Activated CD4-positive, CD25-positive, alpha-beta regulatory T cell treated with anti-CD3 and anti-CD28 coated beads, Interleukin-2, amount 50 U/mL, for 16 hours (primary cell): ENCODE data around the gene NR2C2.

ENCODE experiments used
- DNase-seq: peaks from one replicate; pipeline ENCODE4 v3.0.0-alpha.2; 2020; ENCODE audit warnings: low read depth, low spot score

The NR2C2 gene

DNA sequence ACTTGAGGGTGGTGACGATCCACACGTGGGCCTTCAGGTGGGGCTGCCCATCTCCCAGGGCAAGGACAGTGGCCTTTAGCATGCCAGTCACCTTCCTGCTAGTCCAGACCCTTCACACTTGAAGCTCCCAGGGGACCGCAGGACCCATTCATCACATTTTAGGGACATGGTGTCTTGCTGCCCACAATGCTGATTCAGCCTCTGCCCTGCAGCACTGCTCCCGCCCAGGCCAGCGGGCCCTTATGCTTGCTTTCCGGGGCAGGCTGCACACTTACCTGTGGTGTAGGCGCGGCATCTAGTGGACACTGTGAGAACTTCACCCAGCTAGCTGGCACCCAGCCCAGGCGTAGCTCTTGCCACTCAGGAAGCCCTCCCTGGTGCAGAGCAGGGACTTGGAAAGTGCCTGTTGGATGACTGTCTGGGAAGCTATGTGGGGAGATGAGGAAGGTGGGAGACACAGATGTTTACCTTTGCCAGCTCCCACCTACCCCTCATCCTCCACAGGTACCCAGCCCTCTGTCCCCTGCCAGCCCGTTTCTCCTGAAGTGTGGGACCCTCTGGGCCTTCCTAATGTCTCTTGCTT lies 26.3 kb upstream of the NR2C2 start:
- peak; percentile 53 for DNase-seq

DNA sequence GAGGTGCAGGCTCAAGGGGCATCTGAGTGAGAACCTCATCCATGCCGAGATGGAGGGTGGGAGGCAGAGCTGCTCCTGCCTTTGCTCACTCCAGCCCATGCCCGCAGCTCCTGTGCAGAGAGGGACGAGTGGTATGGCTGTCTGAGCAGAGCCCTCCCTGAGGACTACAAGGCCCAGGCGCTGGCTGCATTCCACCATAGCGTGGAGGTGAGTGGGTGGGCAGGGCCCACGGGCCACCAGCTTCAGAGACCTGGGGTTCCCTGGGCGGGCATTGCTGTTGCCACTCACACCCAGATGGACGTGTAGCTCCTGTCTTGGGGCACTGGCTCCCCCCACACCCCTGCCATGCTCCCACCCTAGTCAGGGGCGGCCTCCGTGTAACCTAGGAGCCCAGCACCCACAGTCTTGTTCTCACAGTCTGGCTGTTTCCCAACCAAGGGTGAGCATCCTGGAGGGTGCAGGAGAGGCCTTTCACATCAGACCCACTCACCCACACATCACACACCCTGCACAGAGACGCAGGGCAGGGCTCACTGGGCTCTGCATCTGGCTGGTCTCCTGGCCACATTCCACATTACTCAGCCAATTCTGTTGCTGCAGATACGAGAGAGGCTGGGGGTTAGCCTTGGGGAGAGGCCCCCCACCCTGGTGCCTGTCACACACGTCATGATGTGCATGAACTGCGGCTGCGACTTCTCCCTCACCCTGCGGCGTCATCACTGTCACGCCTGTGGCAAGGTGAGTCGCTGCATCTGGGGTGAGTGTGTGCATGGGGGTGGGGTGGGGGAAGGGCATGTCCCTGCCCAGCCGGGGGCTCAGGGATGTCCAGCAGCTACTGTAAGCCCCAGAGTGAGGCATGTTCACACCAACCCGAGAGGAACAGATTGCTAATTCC lies 25.3 kb upstream of the NR2C2 start:
- no peak for DNase-seq

DNA sequence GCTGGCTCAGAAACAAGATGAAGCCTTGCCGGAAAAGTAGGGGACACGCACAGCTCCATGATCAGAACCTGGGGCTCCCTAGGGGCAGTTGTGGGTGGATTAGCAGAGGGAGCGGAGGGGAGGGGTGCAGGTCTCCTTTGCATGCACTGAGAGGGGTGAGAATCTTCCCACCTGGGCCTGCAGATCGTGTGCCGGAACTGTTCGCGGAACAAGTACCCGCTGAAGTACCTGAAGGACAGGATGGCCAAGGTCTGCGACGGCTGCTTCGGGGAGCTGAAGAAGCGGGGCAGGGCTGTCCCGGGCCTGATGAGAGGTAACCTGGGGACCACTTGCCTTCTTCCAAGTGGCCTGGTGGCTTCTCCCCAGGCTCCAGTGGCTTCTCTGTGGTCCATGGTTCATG lies 24.5 kb upstream of the NR2C2 start:
- DNase-seq, result no peak

DNA sequence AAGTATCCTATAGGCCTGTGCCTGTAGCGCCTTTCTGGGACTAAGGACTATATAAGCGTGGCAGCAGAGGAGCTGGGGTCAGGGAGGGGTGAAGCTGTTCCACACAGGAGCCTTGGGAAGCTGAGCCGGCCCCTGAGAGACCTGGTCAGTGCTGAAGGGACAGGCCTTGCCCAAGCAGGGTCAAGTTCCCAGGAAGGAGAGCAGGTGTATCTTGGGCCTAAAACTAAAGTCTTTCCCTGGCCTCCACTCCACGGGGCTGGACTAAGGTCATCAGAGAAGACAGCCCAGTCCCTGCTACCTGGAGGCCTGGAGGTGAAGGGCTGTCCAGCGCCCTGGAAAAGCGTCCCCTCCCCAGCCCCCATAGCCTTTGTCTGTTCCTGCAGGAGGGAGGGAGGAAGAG lies 23.9 kb upstream of the NR2C2 start:
- DNase-seq, result no peak

- no peak for DNase-seq
Measured at GRCh38 chr3:14925729-14926591, 21.4 kb upstream of the NR2C2 start.

- DNase-seq, result no peak
Measured at GRCh38 chr3:14926592-14926991, 20.8 kb upstream of the NR2C2 start.

DNA sequence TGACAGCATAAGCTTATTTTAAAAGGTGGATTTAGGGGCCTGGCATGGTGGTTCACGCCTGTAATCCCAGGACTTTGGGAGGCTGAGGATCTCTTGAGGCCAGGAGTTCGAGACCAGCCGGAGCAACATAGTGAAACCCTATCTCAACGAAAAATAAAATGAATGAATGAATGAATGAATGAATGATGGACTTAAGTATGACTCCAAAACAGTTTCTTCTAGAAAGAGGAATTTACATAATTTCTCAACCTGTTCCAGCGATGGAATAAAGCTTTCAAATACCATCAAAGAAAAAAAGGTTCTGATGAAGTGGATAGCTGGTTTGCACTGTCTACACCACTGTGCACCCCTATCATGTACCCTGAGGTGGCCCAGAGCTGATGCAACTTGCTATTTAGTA lies 20.1 kb upstream of the NR2C2 start:
- DNase-seq, result no peak

- DNase-seq, result no peak
Measured at GRCh38 chr3:14929310-14930074, 17.9 kb upstream of the NR2C2 start.

GRCh38 chr3:14933820-14934425 lies 13.5 kb upstream of the NR2C2 start:
- no peak for DNase-seq

DNA sequence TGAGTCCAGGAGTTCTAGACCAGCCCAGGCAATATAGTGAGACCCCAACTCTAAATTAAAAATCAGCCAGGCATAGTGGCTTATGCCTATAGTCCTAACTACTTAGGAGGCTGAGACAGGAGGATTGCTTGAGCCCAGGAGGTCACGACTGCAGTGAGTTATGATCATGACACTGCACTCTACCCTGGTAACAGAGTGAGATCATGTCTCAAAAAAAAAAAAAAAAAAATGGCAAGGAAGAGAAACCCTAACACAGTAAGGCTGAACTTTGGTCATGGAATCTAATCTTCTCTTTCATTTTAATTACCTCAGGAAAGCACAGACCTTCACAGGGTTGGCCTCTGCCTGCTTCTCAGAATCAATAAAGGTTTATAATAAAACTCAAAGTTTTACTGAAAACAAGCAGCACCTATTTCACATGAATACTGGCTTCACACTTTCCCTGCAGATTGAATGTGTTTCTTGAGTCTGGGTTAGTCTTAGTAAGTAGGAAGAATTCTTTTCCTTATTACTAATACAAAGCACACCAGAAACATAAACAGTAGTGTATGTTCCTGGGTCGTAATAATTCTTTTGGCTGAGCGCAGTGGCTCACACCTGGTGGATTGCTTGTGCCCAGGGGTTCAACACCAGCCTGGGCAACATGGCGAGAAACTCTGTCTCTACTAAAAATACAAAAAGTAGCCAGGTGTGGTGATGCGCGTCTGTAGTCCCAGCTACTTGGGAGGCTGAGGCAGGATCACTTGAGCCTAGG lies 11.6 kb upstream of the NR2C2 start:
- DNase-seq, result no peak

DNA sequence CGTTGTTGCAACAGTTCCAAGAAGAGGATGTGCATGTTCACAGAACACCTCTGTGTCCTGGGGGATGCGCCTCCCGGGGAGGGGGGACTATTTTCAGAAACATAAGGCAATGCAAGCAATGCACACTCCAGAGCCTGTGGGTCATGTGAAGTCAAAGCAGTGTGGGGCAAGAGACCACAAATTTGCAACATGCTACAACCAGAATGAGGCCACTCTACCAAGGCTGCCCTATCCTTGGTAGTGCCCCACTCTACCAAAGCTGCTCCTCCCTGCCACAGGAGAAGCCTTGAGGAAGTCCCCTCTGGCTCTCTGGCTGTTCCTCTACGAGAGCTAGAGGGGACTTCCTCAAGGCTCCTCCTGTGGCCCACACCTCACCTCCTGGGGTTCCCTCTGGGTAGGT lies 8.4 kb upstream of the NR2C2 start:
- no peak for DNase-seq

DNA sequence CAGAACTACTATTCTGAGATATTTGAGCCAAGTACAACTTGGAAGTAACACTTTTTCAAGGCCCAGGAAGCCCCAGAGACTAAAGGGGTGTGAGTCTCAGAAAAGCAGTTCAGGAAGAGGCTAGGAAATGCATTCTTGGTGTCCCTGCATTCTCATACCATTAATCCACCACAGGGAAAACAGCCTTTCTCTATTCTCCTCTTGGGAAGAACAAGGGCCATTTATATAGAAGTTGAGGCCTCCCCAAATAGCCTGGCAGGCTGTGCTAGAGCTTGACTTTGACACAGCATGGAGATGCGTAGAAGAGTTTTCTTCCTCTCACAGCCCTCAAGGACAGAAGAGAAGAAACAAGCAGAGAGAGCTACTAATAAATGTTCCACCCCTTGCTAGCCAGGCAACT lies 5.5 kb upstream of the NR2C2 start:
- no peak for DNase-seq

GRCh38 chr3:14943042-14943441 lies 4.3 kb upstream of the NR2C2 start:
- DNase-seq, result no peak

GRCh38 chr3:14946236-14946635 lies 1.1 kb upstream of the NR2C2 start:
- DNase-seq, result no peak

GRCh38 chr3:14946739-14947099 lies 664 bp upstream of the NR2C2 start:
- no peak for DNase-seq

DNA sequence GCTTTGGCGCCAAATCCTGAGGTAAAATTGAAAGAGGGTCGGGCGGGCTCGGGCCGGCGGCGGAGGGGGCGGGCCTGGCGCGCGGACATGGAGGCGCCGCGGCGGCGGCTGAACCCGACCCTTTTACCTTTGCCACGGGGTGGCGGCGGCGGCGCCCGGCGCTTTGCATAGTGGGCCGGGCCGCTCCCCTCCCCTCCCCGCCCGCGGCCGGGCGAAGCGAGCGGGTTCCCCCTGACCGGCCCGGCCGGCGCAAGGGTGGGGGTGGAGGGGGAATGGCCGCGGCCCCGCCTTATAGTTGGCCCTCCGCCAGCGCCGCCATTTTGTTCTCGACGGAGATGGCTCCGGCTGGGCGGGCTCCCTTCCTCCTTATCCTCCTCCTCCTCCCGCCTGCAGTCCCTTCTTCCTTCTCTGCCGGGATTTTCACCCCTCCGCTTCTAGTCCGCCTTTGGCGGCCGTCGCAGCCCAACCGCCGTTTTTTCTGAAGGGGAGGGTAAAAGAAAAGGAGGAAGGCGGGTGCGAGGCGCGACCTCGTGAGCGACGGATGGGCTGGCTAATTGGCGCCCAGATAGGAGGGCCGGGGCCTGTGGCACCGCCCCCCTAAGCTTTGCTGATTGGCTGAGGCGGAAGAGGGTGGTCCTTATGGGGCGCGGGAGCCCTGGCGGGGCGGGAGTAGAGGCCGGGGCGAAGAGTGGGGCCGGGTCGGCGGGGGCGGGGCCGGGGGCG lies 664 bp downstream of the NR2C2 start:
- peak; percentile 92 for DNase-seq

DNA sequence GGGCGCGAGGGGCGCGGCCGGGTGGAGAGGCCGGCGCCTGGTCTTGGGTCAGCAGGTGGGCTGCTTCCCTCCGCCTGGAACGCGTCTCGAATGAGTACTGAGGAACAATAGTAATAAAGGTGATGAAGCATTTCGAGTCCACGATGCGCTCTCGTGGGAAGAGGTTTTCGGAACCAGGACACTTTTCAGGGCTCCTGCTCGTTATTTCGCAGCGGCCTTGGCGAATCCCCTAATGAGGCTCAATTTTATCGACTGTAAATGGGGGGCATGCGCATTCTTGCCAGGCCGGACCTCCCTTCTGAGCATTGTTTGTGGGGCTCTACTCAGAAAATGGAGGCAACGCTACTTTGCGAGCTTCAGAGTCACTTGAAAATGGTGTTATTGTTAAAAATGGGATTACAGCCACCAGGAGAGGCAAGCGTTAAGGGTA lies 1.2 kb downstream of the NR2C2 start:
- no peak for DNase-seq

DNA sequence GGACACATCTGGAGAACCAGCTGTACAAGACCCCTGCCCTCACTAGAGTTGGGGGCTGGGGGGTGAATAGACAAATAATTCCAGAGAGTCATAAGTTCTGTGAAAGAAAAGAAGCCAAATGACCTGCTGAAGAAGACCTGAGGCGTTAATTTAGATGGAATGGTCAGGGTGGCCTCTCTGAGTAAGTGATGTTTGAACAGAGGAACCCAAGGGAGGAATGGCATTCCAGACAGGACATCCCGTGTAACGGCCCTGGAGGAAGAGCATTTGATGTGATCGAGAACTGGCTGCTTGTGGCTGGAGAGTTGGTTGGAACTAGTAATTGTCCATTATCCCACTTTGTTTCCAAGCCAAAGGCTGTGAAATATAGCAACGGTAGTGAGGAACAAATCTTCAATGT lies 1.7 kb downstream of the NR2C2 start:
- DNase-seq, result no peak

GRCh38 chr3:14950274-14950673 lies 2.9 kb downstream of the NR2C2 start:
- no peak for DNase-seq

DNA sequence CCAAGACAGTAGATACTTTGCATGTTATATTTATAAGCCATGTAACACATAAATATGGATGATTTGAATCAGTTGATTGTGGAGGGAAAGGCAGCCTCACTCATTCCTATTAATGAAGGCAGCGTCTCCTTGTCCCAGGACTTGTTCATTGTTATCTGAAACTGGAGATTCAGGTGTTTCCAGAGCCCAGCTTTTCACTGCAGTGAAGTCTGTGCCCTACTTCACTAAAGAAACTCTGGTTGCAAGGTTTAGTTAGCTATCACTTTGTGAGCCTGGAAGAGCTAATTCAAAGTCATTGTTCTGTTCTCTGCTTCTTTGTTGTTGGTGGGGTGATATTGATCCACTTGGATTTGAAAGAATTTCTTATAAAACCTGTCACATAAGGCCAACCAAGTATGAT lies 9.8 kb downstream of the NR2C2 start:
- DNase-seq, result no peak
